LNCaP clone FGC (cell line): ENCODE measurements around the gene PLXNB2.

Source experiments
- DNase-seq: peaks from one replicate; pipeline ENCODE4 v3.0.0-alpha.2; 2011; ENCODE audit warnings: low read depth
- H3K4me3 ChIP-seq: 2 replicates; pipeline ENCODE4 v1.5.1; 2011; ENCODE audit warnings: mild to moderate bottlenecking, low read depth, low read length, control low read depth
- TF ChIP-seq, protein P1 (sequence below): IDR thresholded peaks from 2 replicates; pipeline ENCODE4 v1.5.1; 2012; ENCODE audit warnings: mild to moderate bottlenecking; ENCODE audit not compliant: control insufficient read depth, insufficient read depth; ENCODE audit errors: extremely low read depth

PLXNB2 gene

GRCh38 chr22:50296658-50297490 lies 10.6 kb downstream of the PLXNB2 start:
- H3K4me3 ChIP-seq = no peak overlapping the region
- TF ChIP-seq, protein P1, sequence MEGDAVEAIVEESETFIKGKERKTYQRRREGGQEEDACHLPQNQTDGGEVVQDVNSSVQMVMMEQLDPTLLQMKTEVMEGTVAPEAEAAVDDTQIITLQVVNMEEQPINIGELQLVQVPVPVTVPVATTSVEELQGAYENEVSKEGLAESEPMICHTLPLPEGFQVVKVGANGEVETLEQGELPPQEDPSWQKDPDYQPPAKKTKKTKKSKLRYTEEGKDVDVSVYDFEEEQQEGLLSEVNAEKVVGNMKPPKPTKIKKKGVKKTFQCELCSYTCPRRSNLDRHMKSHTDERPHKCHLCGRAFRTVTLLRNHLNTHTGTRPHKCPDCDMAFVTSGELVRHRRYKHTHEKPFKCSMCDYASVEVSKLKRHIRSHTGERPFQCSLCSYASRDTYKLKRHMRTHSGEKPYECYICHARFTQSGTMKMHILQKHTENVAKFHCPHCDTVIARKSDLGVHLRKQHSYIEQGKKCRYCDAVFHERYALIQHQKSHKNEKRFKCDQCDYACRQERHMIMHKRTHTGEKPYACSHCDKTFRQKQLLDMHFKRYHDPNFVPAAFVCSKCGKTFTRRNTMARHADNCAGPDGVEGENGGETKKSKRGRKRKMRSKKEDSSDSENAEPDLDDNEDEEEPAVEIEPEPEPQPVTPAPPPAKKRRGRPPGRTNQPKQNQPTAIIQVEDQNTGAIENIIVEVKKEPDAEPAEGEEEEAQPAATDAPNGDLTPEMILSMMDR = no peak

DNA sequence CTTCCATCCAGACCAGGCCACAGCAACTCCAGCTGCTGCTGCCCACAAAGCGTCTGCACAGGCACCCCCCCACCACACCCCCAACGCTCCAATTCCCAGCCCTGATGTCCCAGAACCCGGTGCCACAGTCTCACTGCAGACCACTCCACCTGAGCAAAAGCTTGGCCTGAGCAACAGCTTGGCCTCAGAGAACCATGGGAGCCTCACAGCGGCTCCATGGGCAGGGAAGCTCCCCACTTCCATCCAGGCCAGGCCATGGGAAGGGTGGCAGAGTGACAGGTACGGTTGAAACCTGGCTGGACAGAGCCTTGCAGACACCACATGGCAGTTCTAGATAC lies 13.2 kb downstream of the PLXNB2 start:
- TF ChIP-seq, protein P1 = no peak
- DNase-seq = no peak
- H3K4me3 ChIP-seq = peak overlapping the region; percentile 15

More at GRCh38 chr22:50296658-50297490, 10.6 kb downstream of the PLXNB2 start:
- no peak for DNase-seq

GRCh38 chr22:50293441-50294318 lies 13.8 kb downstream of the PLXNB2 start:
- peak overlapping the region; percentile 28 for H3K4me3 ChIP-seq
- TF ChIP-seq, protein P1 = no peak
- DNase-seq = peak; percentile 39

- H3K4me3 ChIP-seq = no peak overlapping the region
- DNase-seq = no peak
- TF ChIP-seq, protein P1 = no peak
These were observed 14.6 kb downstream of the PLXNB2 start for GRCh38 chr22:50292643-50293440.

DNA sequence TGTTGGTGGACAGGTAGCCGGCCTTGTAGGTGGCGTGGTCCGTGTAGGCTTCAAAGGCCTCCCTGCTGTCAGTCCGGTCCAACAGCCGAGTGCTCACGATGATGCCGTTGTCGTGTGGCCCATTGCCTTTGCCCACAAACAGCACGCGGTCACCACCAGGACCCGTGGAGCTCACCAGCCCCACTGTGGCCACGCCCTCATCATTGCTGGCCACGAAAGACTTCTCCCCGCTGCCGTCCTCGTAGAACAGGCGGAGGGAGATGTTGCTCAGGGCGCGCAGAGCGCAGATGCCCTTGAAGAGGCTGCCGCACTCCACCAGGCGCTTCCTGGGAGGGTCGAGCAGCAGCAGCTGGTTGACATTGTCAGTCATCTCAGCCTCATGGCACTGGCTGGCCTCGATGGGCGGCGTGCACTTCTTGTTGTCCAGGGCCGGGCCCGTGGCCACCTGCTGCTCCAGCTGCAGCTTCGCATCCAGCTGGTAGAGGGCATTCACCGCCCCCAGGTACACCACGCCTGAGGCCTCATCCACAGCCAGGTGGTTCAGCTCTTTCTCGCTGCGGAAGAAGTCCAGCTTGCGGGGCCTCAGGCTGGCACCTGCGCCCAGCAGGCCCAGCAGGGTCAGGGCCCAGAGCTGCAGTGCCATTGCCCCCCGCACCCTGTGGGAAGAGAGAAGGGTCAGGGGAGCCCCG lies 17.4 kb downstream of the PLXNB2 start:
- no peak overlapping the region for H3K4me3 ChIP-seq
- TF ChIP-seq, protein P1 = no peak
- no peak for DNase-seq

DNA sequence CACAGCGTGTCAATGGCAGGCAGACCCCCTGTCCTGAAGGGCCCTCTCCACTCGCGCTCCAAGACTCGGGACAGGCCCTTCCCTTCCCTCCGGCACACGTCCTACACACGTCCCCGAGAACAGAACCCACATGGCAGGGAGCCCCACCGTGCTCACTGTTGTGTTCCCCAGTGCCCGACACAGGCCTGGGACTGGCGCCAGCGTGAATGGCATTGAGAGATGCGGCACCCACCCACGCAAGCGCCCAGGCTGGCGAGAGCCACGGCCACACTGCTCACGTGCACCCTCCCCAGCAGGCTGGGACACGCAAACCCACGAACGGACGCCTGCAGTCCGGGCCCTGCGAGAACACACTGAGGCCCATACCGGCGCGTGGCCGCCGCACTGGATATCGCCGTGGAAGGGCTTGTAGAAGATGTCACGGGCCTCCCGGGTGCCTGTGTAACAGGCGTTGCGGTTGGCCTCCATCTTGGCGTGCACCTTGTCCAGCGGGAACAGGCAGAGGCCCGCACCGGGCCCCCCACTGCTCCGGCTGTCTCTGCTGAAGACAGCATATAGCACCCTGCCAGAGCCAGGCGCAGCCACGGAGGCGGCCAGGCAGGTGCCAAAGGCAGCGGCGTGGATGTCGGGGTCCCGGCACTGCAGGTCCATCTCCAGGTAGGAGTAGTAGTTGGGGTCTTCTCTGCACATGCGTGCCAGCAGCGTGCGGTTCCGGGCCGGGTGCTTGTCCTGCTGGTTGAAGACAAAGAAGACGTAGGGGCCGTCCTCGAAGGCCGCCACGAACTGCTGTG lies 18.1 kb downstream of the PLXNB2 start:
- TF ChIP-seq, protein P1 = no peak
- no peak for DNase-seq
- H3K4me3 ChIP-seq = no peak overlapping the region
